OCI-LY1 (cell line): ENCODE data around the gene PUSL1.

Experiments
- H2AFZ ChIP-seq: fragments of 200-600 bp; sonication (generic), shearing (Covaris generic); 2 replicates; pipeline ENCODE4 v1.6.0; 2014; ENCODE audit warnings: antibody characterized with exemption, mild to moderate bottlenecking, low read length
- H3F3A ChIP-seq: fragments of 200-600 bp; sonication (generic), shearing (Covaris generic); 2 replicates; pipeline ENCODE4 v1.6.0; 2014; ENCODE audit warnings: mild to moderate bottlenecking, antibody characterized with exemption, low read length, moderate library complexity; ENCODE audit not compliant: insufficient read depth
- H3K27ac ChIP-seq: fragments of 200-600 bp; sonication (generic); 2 replicates; pipeline ENCODE4 v1.5.1; 2014; ENCODE audit warnings: low read length, mixed run types, mild to moderate bottlenecking, low read depth; ENCODE audit not compliant: poor library complexity, severe bottlenecking
- H3K27me3 ChIP-seq: fragments of 200-600 bp; sonication (generic); 2 replicates; pipeline ENCODE4 v1.6.0; 2014; ENCODE audit warnings: antibody characterized with exemption, mild to moderate bottlenecking, low read length, moderate library complexity; ENCODE audit not compliant: insufficient read depth
- H3K36me3 ChIP-seq: fragments of 200-600 bp; sonication (generic); 2 replicates; pipeline ENCODE4 v1.6.1; 2014; ENCODE audit warnings: mild to moderate bottlenecking, antibody characterized with exemption, low read length, moderate library complexity, mixed read lengths; ENCODE audit not compliant: insufficient read depth
- H3K4me1 ChIP-seq: fragments of 200-600 bp; sonication (generic); 2 replicates; pipeline ENCODE4 v1.5.1; 2014; ENCODE audit warnings: mild to moderate bottlenecking, low read length, moderate library complexity; ENCODE audit not compliant: insufficient read depth, severe bottlenecking
- H3K4me2 ChIP-seq: fragments of 200-600 bp; sonication (generic), shearing (Covaris generic); 2 replicates; pipeline ENCODE4 v1.6.1; 2014; ENCODE audit warnings: low read length
- H3K4me3 ChIP-seq: fragments of 200-600 bp; sonication (generic); 2 replicates; pipeline ENCODE4 v1.5.1; 2014; ENCODE audit warnings: low read length, low read depth, mild to moderate bottlenecking, mixed read lengths; ENCODE audit not compliant: poor library complexity, severe bottlenecking
- H3K79me2 ChIP-seq: fragments of 200-600 bp; shearing (Covaris generic); 2 replicates; pipeline ENCODE4 v1.6.1; 2016; ENCODE audit warnings: mixed run types, low read length, mixed read lengths; ENCODE audit not compliant: insufficient read depth
- H3K9ac ChIP-seq: fragments of 200-600 bp; sonication (generic), shearing (Covaris generic); 2 replicates; pipeline ENCODE4 v1.6.1; 2014; ENCODE audit warnings: mild to moderate bottlenecking, low read length, mixed read lengths
- H3K9me2 ChIP-seq: fragments of 200-600 bp; sonication (generic), shearing (Covaris generic); 2 replicates; pipeline ENCODE4 v1.6.1; 2014; ENCODE audit warnings: low read depth, mild to moderate bottlenecking, low read length, mixed read lengths
- H3K9me3 ChIP-seq: fragments of 200-600 bp; shearing (Covaris generic); 2 replicates; pipeline ENCODE4 v1.6.1; 2014; ENCODE audit warnings: low read length, mixed read lengths
- H4K20me1 ChIP-seq: fragments of 200-600 bp; sonication (generic), shearing (Covaris generic); 2 replicates; pipeline ENCODE4 v1.6.0; 2016; ENCODE audit warnings: mild to moderate bottlenecking, low read length; ENCODE audit not compliant: insufficient read depth
- CTCF ChIP-seq: fragments of 200-600 bp; sonication (generic), shearing (Covaris generic); IDR thresholded peaks from 2 replicates; pipeline ENCODE4 v1.5.1; 2017; ENCODE audit warnings: mild to moderate bottlenecking, antibody characterized with exemption, low read length, moderate library complexity, mixed read lengths
- EZH2 ChIP-seq: fragments of 200-600 bp; sonication (generic), shearing (Covaris generic); IDR thresholded peaks from 2 replicates; pipeline ENCODE4 v1.8.0; 2017; ENCODE audit warnings: borderline replicate concordance, mixed run types, mild to moderate bottlenecking, antibody characterized with exemption, low read length, moderate library complexity, mixed read lengths

Gene PUSL1

GRCh38 chr1:1295154-1295923, 13.1 kb upstream of the PUSL1 start:
- Histone ChIP-seq H3K27ac (no peak overlapping the region), H3F3A (no peaks in the 10 kb centered on the region), H3K27me3 (no peaks in the 10 kb centered on the region), H3K4me1 (no peaks in the 10 kb centered on the region), H3K9ac (no peak overlapping the region), H3K36me3 (no peaks in the 10 kb centered on the region), H3K4me3 (no peak overlapping the region), H2AFZ (no peak overlapping the region), H3K9me3 (no peaks in the 10 kb centered on the region), H4K20me1 (no peaks in the 10 kb centered on the region), H3K9me2 (no peaks in the 10 kb centered on the region), H3K4me2 (no peak overlapping the region), H3K79me2 (no peaks in the 10 kb centered on the region)
- TF ChIP-seq CTCF (no peak), EZH2 (no peak)

- Histone ChIP-seq H3K79me2 (no peaks in the 10 kb centered on the region), H3K9ac (no peak overlapping the region), H3K9me2 (no peaks in the 10 kb centered on the region), H3K4me1 (no peaks in the 10 kb centered on the region), H3K9me3 (no peaks in the 10 kb centered on the region), H3K27ac (no peak overlapping the region), H3K4me2 (no peak overlapping the region), H2AFZ (no peak overlapping the region), H4K20me1 (no peaks in the 10 kb centered on the region), H3K27me3 (no peaks in the 10 kb centered on the region), H3K4me3 (no peak overlapping the region), H3F3A (no peaks in the 10 kb centered on the region), H3K36me3 (no peaks in the 10 kb centered on the region)
- TF ChIP-seq CTCF (no peak), EZH2 (no peak)
Observed at GRCh38 chr1:1296070-1297061, 12.0 kb upstream of the PUSL1 start.

- Histone ChIP-seq H3K9me2 (no peaks in the 10 kb centered on the region), H3K36me3 (no peaks in the 10 kb centered on the region), H3K4me2 (no peak overlapping the region), H3K4me1 (no peaks in the 10 kb centered on the region), H3K4me3 (no peak overlapping the region), H3K79me2 (no peaks in the 10 kb centered on the region), H3K27ac (no peak overlapping the region), H2AFZ (no peak overlapping the region), H3K9me3 (no peaks in the 10 kb centered on the region), H3K27me3 (no peaks in the 10 kb centered on the region), H3K9ac (no peak overlapping the region), H3F3A (no peaks in the 10 kb centered on the region), H4K20me1 (no peaks in the 10 kb centered on the region)
- TF ChIP-seq EZH2 (no peak), CTCF (no peak)
Observed at GRCh38 chr1:1297802-1298424, 10.5 kb upstream of the PUSL1 start.
